PFSK-1 (cell line): ENCODE results near the gene GAL3ST1.

Experiments
- FOXP2 ChIP-seq: optimal IDR thresholded peaks from 2 replicates; pipeline ENCODE3; 2011; ENCODE audit warnings: borderline replicate concordance, control low read depth, inconsistent platforms; ENCODE audit not compliant: insufficient read depth; ENCODE audit errors: extremely low read length, extremely low read depth
- POLR2AphosphoS5 ChIP-seq: IDR thresholded peaks from 2 replicates; pipeline ENCODE4 v1.6.1; 2012; ENCODE audit warnings: low read depth, mild to moderate bottlenecking, control low read depth, low read length, moderate library complexity
- SIN3A ChIP-seq: IDR thresholded peaks from 2 replicates; pipeline ENCODE4 v1.6.1; 2012; ENCODE audit warnings: mild to moderate bottlenecking, low read length, moderate library complexity, borderline replicate concordance; ENCODE audit not compliant: insufficient read depth
- TAF1 ChIP-seq: IDR thresholded peaks from 2 replicates; pipeline ENCODE4 v1.6.1; 2012; ENCODE audit warnings: low read length, control low read depth, borderline replicate concordance; ENCODE audit not compliant: insufficient read depth
- TF ChIP-seq, protein P1 (sequence below), 2 experiments: IDR thresholded peaks; 2 replicates each; pipeline versions ENCODE4 v1.6.1 to v1.8.0; 2011 to 2012; ENCODE audit warnings: low read depth in 2 of 2, low read length in 2 of 2, control low read depth in 1 of 2, inconsistent platforms in 1 of 2, mild to moderate bottlenecking in 1 of 2, moderate library complexity in 1 of 2; ENCODE audit not compliant: insufficient read depth in 1 of 2

The GAL3ST1 gene

DNA sequence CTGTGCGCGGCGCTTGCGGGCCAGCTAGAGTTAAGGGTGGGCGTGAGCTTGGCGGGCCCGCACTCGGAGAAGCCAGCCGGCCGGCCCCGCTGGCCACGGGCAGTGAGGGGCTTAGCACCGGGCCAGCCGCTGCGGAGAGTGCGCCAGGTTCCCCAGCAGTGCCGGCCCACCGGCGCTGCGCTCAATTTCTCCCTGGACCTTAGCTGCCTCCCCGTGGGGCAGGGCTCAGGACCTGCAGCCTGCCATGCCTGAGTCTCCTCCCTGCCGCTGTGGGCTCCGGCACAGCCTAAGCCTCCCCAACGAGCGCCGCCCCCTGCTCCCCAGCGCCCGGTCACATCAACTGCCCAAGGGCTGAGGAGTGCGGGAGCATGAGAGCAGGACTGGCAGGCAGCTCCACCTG is 22.4 kb upstream of the GAL3ST1 start:
- no peak for TF ChIP-seq FOXP2
- TF ChIP-seq, protein P1, sequence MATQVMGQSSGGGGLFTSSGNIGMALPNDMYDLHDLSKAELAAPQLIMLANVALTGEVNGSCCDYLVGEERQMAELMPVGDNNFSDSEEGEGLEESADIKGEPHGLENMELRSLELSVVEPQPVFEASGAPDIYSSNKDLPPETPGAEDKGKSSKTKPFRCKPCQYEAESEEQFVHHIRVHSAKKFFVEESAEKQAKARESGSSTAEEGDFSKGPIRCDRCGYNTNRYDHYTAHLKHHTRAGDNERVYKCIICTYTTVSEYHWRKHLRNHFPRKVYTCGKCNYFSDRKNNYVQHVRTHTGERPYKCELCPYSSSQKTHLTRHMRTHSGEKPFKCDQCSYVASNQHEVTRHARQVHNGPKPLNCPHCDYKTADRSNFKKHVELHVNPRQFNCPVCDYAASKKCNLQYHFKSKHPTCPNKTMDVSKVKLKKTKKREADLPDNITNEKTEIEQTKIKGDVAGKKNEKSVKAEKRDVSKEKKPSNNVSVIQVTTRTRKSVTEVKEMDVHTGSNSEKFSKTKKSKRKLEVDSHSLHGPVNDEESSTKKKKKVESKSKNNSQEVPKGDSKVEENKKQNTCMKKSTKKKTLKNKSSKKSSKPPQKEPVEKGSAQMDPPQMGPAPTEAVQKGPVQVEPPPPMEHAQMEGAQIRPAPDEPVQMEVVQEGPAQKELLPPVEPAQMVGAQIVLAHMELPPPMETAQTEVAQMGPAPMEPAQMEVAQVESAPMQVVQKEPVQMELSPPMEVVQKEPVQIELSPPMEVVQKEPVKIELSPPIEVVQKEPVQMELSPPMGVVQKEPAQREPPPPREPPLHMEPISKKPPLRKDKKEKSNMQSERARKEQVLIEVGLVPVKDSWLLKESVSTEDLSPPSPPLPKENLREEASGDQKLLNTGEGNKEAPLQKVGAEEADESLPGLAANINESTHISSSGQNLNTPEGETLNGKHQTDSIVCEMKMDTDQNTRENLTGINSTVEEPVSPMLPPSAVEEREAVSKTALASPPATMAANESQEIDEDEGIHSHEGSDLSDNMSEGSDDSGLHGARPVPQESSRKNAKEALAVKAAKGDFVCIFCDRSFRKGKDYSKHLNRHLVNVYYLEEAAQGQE (IDR thresholded peaks at IDR 0.05; ENCODE audit: insufficient read depth in 1 of 2, low read depth in 2 of 2, low read length in 2 of 2) = no peak
- TF ChIP-seq SIN3A = no peak
- no peak for TF ChIP-seq TAF1
- TF ChIP-seq POLR2AphosphoS5 = no peak

- TF ChIP-seq POLR2AphosphoS5 (no peak), FOXP2 (no peak), TAF1 (no peak), SIN3A (no peak)
- TF ChIP-seq, protein P1 (IDR thresholded peaks at IDR 0.05; ENCODE audit: insufficient read depth in 1 of 2, low read depth in 2 of 2, low read length in 2 of 2) = no peak
Observed at GRCh38 chr22:30596199-30596598, 21.7 kb upstream of the GAL3ST1 start.

DNA sequence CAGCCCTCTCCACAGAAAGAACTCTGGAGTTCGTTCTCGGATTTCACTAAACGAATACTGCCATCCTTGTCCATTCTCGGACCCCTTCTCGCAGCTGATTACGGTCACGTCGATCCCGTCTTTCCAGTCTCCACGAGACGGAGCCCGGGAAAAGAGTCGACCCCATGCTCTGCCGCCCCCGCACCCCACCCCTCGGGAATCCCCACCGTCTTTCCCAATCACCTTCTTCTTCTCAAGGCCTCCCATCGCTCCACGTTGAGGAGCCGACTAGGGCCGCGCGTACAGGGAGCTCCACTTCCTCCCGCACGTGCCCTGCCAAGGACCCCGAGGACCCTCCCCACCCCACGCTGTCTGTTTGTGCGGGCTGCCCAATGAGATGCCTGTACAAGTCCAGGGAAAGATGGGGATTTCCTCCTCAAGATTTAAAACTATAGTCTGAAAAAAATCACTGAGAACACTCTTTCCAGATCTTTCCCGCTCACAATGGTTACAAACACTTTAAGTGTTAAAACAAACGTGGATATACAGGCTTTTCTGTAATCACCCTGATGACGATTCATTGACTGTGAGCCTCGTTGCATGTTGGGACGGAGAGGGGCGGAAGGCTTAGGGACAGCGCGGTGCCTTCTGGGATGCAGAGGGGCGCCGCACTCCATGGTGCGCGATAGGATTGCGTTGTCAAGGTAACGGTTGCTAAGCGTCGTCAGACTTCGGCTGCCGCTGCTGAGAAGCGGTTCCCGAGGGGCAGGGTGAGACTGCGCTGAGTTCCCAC is 17.3 kb upstream of the GAL3ST1 start, which contains the start of gene PES1:
TSS of gene PES1 (minus strand) at position 323 of the 772 bp plus-strand sequence. CDS start at position 246, 77 bp downstream.
- TF ChIP-seq, protein P1 (IDR thresholded peaks at IDR 0.05; ENCODE audit: insufficient read depth in 1 of 2, low read depth in 2 of 2, low read length in 2 of 2) = no peak
- TF ChIP-seq SIN3A = peak; percentile 77; the same call in 1 of the 2 replicates
- peak; percentile 23 for TF ChIP-seq FOXP2
- TF ChIP-seq TAF1 = peak; percentile 53; the same call in 1 of the 2 replicates
- peak; percentile 66; the same call in 1 of the 2 replicates for TF ChIP-seq POLR2AphosphoS5

GRCh38 chr22:30591191-30591587 is 16.7 kb upstream of the GAL3ST1 start:
- TF ChIP-seq SIN3A = no peak

GRCh38 chr22:30586414-30586813 is 11.9 kb upstream of the GAL3ST1 start:
- TF ChIP-seq SIN3A (no peak), FOXP2 (no peak), POLR2AphosphoS5 (no peak), TAF1 (no peak)
- TF ChIP-seq, protein P1 (IDR thresholded peaks at IDR 0.05; ENCODE audit: insufficient read depth in 1 of 2, low read depth in 2 of 2, low read length in 2 of 2) = no peak
